Activated CD8-positive, alpha-beta T cell treated with anti-CD3 and anti-CD28 coated beads for 36 hours (primary cell): ENCODE measurements around the gene GAREM1. TPM values are rescaled to one million over a fixed set of nuclear protein-coding genes. Genes with fewer than 3 reads are reported as not detected.

ENCODE experiments used
- ATAC-seq: fragments of 200-7000 bp; cut with Tn5 transposase; one replicate; pipeline ENCODE4 v1.10.0; 2021; ENCODE audit warnings: mild to moderate bottlenecking, moderate library complexity
- CTCF ChIA-PET: fragments of 350-600 bp; sonication (Branson Sonifier 250); formaldehyde crosslinking; loops from one replicate; lab custom pipeline; 2021; ENCODE audit warnings: antibody characterized with exemption; lab: Charles Lee
- POLR2A ChIA-PET: fragments of 350-600 bp; sonication (Branson Sonifier 250); formaldehyde crosslinking; loops from one replicate; lab custom pipeline; 2021; ENCODE audit warnings: antibody characterized with exemption; lab: Charles Lee
- DNase-seq: peaks from one replicate; pipeline ENCODE4 v3.0.0-alpha.2; 2020
- H3K27ac Mint-ChIP-seq: one replicate; pipeline ENCODE4 v1.8.0; 2021; ENCODE audit warnings: mild to moderate bottlenecking, mixed read lengths
- H3K27me3 Mint-ChIP-seq: one replicate; pipeline ENCODE4 v1.8.0; 2021; ENCODE audit warnings: mixed read lengths
- H3K36me3 Mint-ChIP-seq: one replicate; pipeline ENCODE4 v1.8.0; 2021; ENCODE audit warnings: low read depth, mixed read lengths
- H3K4me1 Mint-ChIP-seq: one replicate; pipeline ENCODE4 v1.8.0; 2021; ENCODE audit warnings: low read depth, mixed read lengths
- H3K4me3 Mint-ChIP-seq: one replicate; pipeline ENCODE4 v1.8.0; 2021; ENCODE audit warnings: mild to moderate bottlenecking, moderate library complexity, mixed read lengths
- H3K9me3 Mint-ChIP-seq: one replicate; pipeline ENCODE4 v1.8.0; 2021; ENCODE audit warnings: mixed read lengths
- intact Hi-C: fragments of 100-400 bp; cut with micrococcal nuclease; formaldehyde crosslinking; loops from one replicate; pipeline ENCODE4 v1.10.0; 2022
- total RNA-seq, 2 experiments: library from RNA; stranded (reverse); gene quantifications; one replicate each; pipeline ENCODE4 v1.2.3, GENCODE V29; 2021
- TF ChIP-seq, protein P1 (sequence below): fragments of 200-600 bp; IDR thresholded peaks from one replicate; pipeline ENCODE4 v1.8.0; 2022; ENCODE audit warnings: antibody characterized with exemption, mild to moderate bottlenecking

Gene GAREM1
- total RNA-seq, 2 experiments from 2014 or later, result not detected

DNA sequence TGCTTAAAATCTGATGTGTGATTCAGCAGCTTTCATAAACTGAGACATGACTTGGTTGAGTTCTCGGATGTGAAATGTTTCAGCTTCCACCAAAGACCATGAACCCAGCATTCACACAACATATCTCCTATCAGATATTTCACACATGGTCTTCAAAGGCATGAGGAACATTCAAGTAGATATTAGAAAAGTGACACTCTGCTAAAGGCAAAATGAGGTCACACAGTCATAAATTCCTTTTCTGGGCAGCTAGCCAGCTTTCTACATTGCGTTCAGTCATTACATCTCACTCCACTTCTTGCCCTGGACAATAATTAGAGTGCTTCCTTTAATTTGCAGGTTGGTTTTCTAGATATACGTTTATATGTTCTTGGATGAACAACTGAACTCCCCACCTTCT lies 96.7 kb downstream of the GAREM1 start:
- TF ChIP-seq, protein P1, sequence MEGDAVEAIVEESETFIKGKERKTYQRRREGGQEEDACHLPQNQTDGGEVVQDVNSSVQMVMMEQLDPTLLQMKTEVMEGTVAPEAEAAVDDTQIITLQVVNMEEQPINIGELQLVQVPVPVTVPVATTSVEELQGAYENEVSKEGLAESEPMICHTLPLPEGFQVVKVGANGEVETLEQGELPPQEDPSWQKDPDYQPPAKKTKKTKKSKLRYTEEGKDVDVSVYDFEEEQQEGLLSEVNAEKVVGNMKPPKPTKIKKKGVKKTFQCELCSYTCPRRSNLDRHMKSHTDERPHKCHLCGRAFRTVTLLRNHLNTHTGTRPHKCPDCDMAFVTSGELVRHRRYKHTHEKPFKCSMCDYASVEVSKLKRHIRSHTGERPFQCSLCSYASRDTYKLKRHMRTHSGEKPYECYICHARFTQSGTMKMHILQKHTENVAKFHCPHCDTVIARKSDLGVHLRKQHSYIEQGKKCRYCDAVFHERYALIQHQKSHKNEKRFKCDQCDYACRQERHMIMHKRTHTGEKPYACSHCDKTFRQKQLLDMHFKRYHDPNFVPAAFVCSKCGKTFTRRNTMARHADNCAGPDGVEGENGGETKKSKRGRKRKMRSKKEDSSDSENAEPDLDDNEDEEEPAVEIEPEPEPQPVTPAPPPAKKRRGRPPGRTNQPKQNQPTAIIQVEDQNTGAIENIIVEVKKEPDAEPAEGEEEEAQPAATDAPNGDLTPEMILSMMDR, result no peak
- Mint-ChIP-seq H3K4me1 (no peaks in the 10 kb centered on the region), H3K27ac (no peak overlapping the region), H3K9me3 (no peaks in the 10 kb centered on the region), H3K36me3 (no peaks in the 10 kb centered on the region), H3K27me3 (peaks cover 2% of the 10 kb centered on the region), H3K4me3 (no peak overlapping the region)
- DNase-seq (no peak), ATAC-seq (no peak)
- CTCF ChIA-PET, result no interaction called here
- intact Hi-C loops, result no loop called here
- POLR2A ChIA-PET, result no interaction called here

DNA sequence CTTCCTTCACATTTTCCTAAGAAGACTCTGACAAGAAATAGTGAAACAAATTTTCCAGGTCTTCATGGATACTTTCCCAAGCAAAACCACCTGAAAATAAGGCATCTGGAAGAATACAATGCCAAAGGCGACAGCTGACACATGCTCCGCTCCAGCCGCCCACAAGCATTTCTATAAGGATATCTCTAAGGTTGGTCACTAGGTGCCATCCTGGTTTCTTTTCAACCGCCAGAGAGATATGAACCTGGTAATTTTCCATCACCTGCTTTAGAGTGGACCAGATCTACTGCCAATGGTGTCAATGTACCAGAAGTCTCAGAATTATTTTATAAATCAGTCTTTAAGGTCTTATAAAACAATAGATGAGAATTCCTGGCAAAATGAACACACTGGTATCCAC lies 97.2 kb downstream of the GAREM1 start:
- Mint-ChIP-seq H3K4me1 (no peaks in the 10 kb centered on the region), H3K36me3 (no peaks in the 10 kb centered on the region), H3K4me3 (no peak overlapping the region), H3K27ac (no peak overlapping the region), H3K9me3 (no peaks in the 10 kb centered on the region), H3K27me3 (peaks cover 4% of the 10 kb centered on the region)
- POLR2A ChIA-PET, result no interaction called here
- ATAC-seq, result no peak
- intact Hi-C loops, result no loop called here
- TF ChIP-seq, protein P1, result no peak
- CTCF ChIA-PET, result no interaction called here
- no peak for DNase-seq

DNA sequence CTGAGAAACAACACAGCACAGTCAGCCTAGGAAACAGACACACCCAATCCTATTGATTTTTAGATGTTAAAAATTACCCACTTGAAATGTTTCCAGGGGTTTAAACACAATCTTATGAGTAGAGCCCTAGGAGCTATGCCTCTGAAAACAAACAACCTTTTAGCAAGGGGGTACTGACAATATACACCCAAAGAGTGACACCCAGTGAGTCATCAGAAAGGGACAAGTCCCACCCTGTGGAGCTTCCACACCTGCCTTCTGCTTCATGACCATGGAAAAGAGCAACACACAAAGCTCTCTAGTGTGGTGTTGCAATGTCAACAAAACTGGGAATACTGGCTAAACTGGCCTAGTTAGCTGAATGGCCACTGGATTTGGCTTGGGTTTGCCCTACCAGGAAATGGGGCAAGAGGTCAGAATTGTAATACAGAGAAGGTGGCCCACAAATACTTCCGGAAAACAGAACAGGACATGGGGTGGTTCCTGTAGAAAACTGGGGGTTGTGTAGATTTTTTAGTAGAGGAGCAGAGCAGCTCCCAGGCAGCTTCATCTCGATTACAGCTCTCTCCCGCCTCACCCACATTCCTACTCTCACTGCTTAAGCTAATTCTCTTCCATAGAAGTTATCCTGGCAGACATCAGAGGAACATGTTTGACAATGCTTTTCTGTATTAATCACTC lies 98.2 kb downstream of the GAREM1 start:
- intact Hi-C loops, result no loop called here
- ChIA-PET POLR2A (no interaction called here), CTCF (interaction anchor here (0.9 kb wide), 1 partner anchor 215 kb away, joined by 3 read pairs; no protein-coding TSS in a partner anchor)
- peaks cover 4% of the 10 kb centered on the region for H3K27me3 Mint-ChIP-seq
- H3K4me1 Mint-ChIP-seq, result no peaks in the 10 kb centered on the region
- no peak for ATAC-seq
- no peaks in the 10 kb centered on the region for H3K36me3 Mint-ChIP-seq
- DNase-seq, result no peak
- no peaks in the 10 kb centered on the region for H3K9me3 Mint-ChIP-seq
- H3K4me3 Mint-ChIP-seq, result no peak overlapping the region
- no peak overlapping the region for H3K27ac Mint-ChIP-seq
- TF ChIP-seq, protein P1, result no peak

DNA sequence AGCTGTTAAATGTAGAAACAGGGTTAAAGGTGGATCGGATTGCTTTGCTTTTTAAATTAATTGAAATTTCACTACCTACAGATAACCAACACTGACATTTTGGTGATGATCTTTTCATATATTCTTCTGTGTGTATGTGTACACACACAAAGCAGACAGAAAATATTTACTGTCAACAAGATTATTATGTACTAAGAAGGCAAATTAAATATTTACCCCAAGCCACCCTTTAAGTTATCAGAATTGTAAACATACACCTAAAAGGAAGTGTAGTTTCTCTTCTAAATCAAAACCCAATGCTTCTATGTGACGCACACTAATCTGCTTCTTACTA lies 98.7 kb downstream of the GAREM1 start:
- ChIA-PET CTCF (interaction anchor here (0.9 kb wide), 2 partner anchors 180 to 214 kb away, joined by 3 read pairs; no protein-coding TSS in a partner anchor), POLR2A (no interaction called here)
- DNase-seq (no peak), ATAC-seq (no peak)
- Mint-ChIP-seq H3K4me3 (no peak overlapping the region), H3K27ac (no peak overlapping the region), H3K27me3 (peaks cover 4% of the 10 kb centered on the region), H3K9me3 (no peaks in the 10 kb centered on the region), H3K4me1 (no peaks in the 10 kb centered on the region), H3K36me3 (no peaks in the 10 kb centered on the region)
- TF ChIP-seq, protein P1, result no peak
- intact Hi-C loops, result no loop called here

DNA sequence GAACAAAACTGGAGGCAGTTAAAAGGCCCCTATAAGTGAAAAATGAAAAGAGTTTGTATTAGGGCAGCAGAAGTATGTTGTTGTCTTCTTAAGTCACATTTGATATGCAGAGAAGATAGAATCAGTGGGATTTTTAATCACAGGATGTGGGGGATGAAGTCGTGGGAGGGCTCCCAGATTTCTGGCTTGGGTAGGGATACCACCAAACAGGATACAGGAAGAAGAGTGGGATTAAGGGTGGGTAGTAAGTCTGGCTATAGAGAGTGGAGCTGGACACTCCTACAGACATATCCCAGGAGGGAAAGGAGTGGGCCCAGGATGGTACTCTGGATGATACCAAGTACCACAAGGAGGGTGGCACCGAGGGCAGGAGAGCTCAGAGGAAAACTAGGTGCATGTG lies 99.3 kb downstream of the GAREM1 start:
- ATAC-seq (no peak), DNase-seq (no peak)
- no peaks in the 10 kb centered on the region for H3K4me1 Mint-ChIP-seq
- peaks cover 5% of the 10 kb centered on the region for H3K27me3 Mint-ChIP-seq
- no peak overlapping the region for H3K4me3 Mint-ChIP-seq
- intact Hi-C loops, result no loop called here
- H3K27ac Mint-ChIP-seq, result no peak overlapping the region
- no peaks in the 10 kb centered on the region for H3K9me3 Mint-ChIP-seq
- CTCF ChIA-PET, result interaction anchor here (0.6 to 0.9 kb wide), 2 partner anchors 177 to 181 kb away, joined by 3 read pairs; no protein-coding TSS in a partner anchor
- POLR2A ChIA-PET, result interaction anchor here (0.6 kb wide), 1 partner anchor 12 kb away, joined by 3 read pairs; no protein-coding TSS in a partner anchor
- no peaks in the 10 kb centered on the region for H3K36me3 Mint-ChIP-seq
- TF ChIP-seq, protein P1, result no peak
